ENCODE measurements around the gene DGKE. TPM values are rescaled to one million over a fixed set of nuclear protein-coding genes. Genes with fewer than 3 reads are reported as not detected.

The DGKE gene
- total and polyA plus RNA-seq, 2 experiments from 2014 or later = 5.0 to 6.3 TPM

GRCh38 chr17:56793531-56793930 lies 40.4 kb upstream of the DGKE start:
- Histone ChIP-seq H3K4me1 (ENCODE audit: low read depth) (no peaks in the 10 kb centered on the region), H3K27ac (no peak overlapping the region), H3K4me3 (no peak overlapping the region), H3K9me3 (ENCODE audit: low read depth) (no peaks in the 10 kb centered on the region), H3K27me3 (no peaks in the 10 kb centered on the region), H3K36me3 (no peaks in the 10 kb centered on the region)
- no peak for TF ChIP-seq CTCF (IDR thresholded peaks at IDR 0.05; ENCODE audit: low read depth, low read length)
- DNase-seq (ENCODE audit: low read depth in 1 of 2, low spot score in 1 of 2) = no peak

- Histone ChIP-seq H3K27ac (no peak overlapping the region), H3K27me3 (no peaks in the 10 kb centered on the region)
- no peak for TF ChIP-seq CTCF (IDR thresholded peaks at IDR 0.05; ENCODE audit: low read depth, low read length)
Measured at GRCh38 chr17:56793957-56794356, 40.0 kb upstream of the DGKE start.

GRCh38 chr17:56795221-56795865 lies 38.6 kb upstream of the DGKE start:
- DNase-seq (ENCODE audit: low read depth in 1 of 2, low spot score in 1 of 2) = no peak
- H3K4me1 ChIP-seq (ENCODE audit: low read depth) = no peaks in the 10 kb centered on the region
- no peak for TF ChIP-seq CTCF (IDR thresholded peaks at IDR 0.05; ENCODE audit: low read depth, low read length)
- no peaks in the 10 kb centered on the region for H3K9me3 ChIP-seq (ENCODE audit: low read depth)
- H3K27ac ChIP-seq = no peak overlapping the region
- no peak overlapping the region for H3K4me3 ChIP-seq
- H3K27me3 ChIP-seq = no peaks in the 10 kb centered on the region
- no peaks in the 10 kb centered on the region for H3K36me3 ChIP-seq

More at GRCh38 chr17:56793957-56794356, 40.0 kb upstream of the DGKE start:
- no peak for DNase-seq (ENCODE audit: low read depth in 1 of 2, low spot score in 1 of 2)
- Histone ChIP-seq H3K4me3 (no peak overlapping the region), H3K36me3 (no peaks in the 10 kb centered on the region), H3K4me1 (ENCODE audit: low read depth) (no peaks in the 10 kb centered on the region), H3K9me3 (ENCODE audit: low read depth) (no peaks in the 10 kb centered on the region)

- no peak for TF ChIP-seq CTCF (IDR thresholded peaks at IDR 0.05; ENCODE audit: low read depth, low read length)
- no peak overlapping the region for H3K4me3 ChIP-seq
- DNase-seq (ENCODE audit: low read depth in 1 of 2, low spot score in 1 of 2) = no peak
Measured at GRCh38 chr17:56796536-56796935, 37.4 kb upstream of the DGKE start.

GRCh38 chr17:56798916-56799315 lies 35.0 kb upstream of the DGKE start:
- Histone ChIP-seq H3K4me3 (no peak overlapping the region), H3K27ac (no peak overlapping the region), H3K36me3 (no peaks in the 10 kb centered on the region), H3K27me3 (no peaks in the 10 kb centered on the region), H3K9me3 (ENCODE audit: low read depth) (no peaks in the 10 kb centered on the region), H3K4me1 (ENCODE audit: low read depth) (peaks cover 4% of the 10 kb centered on the region)
- no peak for TF ChIP-seq CTCF (IDR thresholded peaks at IDR 0.05; ENCODE audit: low read depth, low read length)
- DNase-seq (ENCODE audit: low read depth in 1 of 2, low spot score in 1 of 2) = peak; percentile 52 to 61

More at GRCh38 chr17:56796536-56796935, 37.4 kb upstream of the DGKE start:
- Histone ChIP-seq H3K4me1 (ENCODE audit: low read depth) (no peaks in the 10 kb centered on the region), H3K27me3 (no peaks in the 10 kb centered on the region), H3K36me3 (no peaks in the 10 kb centered on the region), H3K27ac (no peak overlapping the region), H3K9me3 (ENCODE audit: low read depth) (no peaks in the 10 kb centered on the region)
